NCI-H510A treated with DMSO at 0.1 percent for 48 hours (cell line): ENCODE data around the gene DGCR8.
"Not testable (repeated sequence)": the region's sequence is repeated elsewhere in the genome, so short reads cannot be mapped to it uniquely, and the experiment has no call there.

Experiments used
- DNase-seq: peaks from one replicate; lab custom pipeline; 2025; lab: John Stamatoyannopoulos, UW

The DGCR8 gene

DNA sequence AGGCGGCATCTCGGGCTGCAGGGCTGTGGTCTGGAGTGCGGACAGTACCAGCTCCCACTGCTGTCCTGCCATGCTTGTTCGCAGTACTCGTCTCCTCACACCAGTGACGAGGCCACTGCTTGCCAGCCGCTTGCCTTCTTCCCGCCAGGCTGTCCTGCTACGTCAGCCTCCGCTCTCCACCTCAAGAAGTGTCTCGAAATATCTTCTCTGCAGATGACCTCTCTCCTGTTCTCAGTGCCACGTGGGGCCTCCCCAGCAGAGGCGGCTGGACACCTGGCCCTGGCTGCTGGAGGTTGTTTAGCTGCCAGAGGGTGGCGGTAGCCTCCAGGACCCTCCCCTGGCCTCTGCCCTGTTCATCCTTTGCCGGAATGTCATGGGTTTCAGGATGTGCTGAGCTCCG, 73.9 kb downstream of the DGCR8 start:
- no peak for DNase-seq

DNA sequence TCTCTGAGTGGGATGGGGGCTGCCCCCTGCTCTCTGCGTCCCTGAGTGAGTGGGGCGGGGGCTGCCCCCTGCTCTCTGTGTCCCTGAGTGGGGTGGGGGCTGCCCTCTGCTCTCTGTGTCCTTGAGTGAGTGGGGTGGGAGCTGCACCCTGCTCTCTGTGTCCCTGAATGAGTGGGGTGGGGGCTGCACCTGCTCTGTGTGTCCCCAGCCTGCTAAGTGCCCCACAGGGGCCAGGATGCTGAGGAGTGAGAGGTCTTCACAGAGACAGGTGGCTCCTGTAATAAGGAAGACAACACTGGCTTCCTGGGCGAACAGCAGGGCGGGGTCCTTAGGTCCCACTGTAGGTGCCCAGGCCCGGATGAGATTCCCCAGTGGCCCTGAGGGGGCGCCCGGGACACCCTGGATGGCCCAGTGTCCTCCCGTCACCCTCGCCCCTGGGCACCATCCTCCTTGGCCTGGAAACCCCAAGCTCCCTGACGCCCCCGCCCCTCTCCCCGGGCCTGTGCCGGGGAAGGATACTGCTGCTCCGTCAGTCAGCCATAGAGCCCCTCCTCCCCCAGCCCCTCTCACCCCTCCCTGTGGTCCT, 74.7 kb downstream of the DGCR8 start:
- DNase-seq = no peak

DNA sequence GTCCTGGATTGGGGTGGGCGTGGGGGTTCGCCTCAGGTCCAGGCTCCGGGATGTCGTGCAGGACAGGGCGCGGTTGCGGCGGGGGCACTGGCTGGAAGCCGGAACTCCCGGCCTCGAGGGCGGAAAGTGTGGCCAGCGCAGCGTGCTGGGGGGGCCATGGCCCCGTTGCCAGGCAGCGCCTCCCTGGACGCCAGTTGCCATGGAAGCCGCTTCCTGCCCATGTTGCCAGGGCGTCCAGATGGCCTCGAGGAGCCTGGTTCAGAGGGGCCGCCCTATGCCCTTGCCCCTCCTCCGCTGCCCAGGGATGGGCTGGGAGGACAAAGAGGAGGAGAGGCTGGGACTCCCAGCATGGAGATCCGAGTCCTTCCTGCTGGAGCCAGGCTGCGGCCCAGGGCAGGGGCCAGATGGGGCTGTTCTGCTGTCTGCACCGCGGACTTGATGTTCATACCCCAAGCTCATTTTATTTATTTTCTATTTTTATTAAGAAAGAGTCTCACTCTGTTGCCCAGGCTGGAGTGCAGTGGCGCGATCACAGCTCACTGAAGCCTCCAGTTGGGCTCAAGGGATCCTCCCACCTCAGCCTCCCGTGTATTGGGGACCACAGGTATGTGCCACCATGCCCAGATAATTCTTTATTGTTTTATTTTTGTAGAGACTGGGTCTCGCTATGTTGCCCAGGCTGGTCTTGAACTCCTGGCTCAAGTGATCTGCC, 75.4 kb downstream of the DGCR8 start:
- DNase-seq = peak; percentile 73

DNA sequence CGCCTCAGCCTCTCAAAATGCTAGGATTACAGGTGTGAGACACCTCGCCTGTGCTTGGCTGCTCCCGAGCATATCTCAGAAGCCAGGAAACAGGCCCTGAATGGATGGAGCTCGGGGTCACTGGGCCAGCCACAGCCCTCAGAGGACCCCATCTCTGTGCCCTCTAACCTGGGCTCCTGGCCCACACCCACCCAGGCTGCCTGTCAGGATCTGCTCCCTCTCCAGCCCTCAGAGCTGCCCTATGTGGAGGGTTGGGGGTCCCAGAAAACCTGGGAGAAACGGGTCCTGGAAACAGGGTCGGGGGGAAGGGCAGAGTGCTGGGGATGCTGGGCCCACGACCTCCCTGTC, 76.0 kb downstream of the DGCR8 start:
- DNase-seq = no peak

DNA sequence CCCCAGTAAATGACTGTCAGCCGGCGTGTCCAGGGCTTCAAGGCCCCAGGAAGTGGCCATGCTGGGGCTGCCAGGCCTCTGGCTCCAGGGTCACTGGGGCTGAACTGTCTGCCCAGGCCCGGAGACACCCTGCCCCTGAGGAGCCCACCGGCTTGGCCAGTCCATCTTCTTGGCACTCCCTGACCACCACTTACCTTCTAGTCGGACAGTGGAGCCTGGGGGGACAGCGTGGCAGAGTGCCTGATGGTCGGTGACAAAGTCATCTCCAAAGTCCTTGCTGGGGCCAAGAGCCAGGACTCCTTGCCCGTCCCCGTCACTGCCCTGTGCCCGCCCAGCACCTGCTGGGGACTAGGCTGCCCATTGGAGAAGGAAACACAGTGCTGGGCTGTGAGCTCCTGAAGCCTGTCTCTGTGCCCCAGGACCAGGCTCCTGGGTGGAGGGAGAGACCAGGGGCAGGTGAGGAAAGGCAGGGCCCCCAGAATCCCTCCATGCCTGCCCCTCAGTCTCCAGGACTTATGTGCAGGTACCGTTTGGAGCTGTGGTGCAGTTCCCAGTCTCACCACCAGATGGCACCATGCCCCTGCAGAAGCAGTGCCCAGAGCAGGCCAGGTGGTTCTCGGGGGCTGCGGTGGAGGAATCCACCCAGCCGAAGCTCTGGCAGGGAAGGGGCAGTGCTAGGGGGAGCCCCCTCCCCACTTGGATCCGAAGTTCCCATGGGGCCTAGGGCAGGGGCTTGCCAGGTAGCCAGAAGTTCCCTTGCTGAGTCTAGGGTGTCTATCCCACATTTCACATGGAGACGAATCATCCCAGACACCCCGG, 76.8 kb downstream of the DGCR8 start:
- peak; percentile 45 for DNase-seq

DNA sequence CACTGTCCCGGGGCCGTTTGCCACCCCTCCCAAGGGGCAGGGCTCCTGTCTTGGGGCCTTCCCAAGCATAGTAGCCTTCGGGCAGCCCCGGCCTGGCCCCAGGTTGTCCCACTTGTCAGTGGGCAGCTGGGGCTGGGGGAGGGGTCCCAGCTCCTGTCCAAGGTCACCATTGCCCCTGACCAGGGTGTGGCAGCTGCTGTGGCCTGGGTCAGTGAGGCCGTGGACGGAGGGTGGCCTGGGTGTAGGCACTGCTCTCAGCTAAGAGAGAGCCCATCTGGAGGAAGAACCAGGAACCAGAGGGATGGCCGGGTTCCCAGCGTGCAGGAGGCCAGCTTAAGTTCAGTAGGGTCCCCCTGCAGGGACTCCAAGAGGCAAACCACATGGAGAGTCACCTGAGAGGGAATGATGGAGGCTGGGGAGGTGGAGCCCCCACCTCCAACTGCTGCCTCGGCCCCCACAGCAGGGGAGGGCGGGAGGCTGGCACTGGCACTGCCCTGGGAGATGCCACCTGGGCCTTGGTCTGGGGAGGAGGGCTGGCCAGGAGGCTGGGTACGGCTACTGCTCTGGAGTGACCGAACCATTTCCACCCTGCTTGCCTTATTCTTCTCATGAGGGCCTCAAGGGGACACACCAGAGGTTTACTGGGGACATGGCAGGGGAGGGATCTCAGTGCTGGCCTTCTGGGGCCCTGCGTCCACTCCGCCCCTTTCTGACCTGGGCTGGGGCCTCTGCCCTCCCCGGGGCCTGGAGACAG, 77.6 kb downstream of the DGCR8 start:
- DNase-seq = no peak

DNA sequence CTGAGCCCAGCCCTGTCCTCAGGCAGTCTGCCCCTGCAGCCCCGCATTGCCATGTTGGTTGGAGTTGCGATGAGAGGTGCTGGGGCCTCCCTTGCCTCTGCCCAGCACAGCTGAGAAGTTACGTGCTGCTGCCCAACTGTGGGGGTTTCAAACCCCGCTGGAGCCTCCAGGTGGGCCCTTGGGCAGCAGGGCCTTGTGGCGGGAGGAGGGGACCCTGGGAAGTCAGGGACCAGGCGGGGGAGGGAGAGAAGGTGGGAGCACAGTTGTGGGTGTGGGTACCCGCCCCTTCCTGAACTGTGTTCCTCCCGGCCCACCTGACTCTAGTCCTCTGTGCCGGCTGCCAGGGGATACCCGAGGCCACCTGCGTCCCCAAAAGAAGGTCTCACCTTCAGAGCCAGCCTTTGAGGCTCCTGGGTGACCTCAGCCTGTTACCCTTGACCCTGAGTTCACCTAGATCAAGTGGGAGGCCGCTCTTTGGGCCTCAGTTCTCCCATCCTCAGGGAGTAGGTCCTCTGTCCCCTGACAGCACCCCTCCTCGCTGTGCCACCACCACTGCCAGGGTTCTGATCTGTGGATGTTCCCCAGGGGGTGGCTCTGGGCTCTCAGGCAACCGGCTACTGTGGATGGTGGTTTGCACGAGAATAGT, 78.5 kb downstream of the DGCR8 start:
- DNase-seq = no peak

DNA sequence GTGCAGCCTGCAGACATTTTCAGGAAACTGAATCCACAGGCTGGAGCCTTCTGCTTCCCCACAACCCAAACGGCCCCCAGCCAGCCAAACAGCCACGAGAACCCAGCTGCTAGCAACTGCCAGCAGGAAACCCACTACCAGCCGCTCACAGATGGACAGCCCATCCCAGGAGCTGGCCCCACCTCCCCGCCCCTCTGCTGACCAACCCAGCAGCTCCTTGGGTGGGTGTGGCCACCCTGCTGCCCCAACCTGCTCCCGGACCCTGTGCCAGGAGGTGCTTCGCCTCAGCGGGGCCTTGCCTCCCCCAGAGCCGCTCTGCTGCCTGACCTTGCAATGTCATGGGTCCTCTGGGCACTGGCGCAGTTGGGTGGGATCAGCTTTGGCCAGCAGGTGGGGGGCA, 79.0 kb downstream of the DGCR8 start:
- no peak for DNase-seq

DNA sequence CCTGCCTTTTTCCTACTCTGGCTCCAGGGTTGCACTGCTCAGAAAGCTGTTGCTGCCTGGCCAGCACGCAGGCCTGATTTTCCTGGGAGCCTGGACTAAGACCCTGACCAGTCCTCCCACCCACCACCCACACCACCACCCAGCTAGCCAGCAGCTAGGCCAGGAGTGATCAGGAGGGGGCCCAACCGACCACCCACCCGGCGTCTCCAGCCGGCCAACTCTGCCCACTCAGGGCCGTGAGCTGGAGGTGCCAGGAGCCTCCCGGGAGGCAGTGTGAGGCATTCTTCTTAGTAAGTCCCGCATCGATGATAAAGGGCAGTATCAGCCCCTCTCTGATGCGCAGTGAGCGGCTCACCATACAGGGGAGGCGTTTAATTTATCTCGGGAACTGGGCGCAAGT, 79.5 kb downstream of the DGCR8 start:
- DNase-seq = not testable (repeated sequence)

DNA sequence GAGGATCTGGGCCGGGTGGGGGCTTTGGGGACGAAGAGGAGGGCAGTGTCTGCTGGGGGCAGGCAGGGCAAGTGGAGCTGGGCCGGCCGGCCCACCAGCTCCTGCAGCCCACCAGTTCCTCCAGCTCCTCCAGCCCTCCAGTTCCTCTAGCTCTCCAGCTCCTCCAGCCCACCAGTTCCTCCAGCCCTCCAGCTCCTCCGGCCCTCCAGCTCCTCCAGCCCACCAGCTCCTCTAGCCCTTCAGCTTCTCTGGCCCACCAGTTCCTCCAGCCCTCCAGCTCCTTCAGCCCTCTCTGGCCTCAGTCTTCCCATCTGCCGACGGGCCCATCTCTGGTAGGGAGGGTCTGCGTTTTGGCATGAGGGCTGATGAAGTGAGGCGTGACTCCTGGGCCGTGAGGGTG, 80.0 kb downstream of the DGCR8 start:
- no peak for DNase-seq
